Breast epithelium (tissue), 3 donors: ENCODE data around the gene HYDIN.

Experiments
- POLR2A ChIP-seq: fragments of 450-650 bp; IDR thresholded peaks from one replicate; pipeline ENCODE4 v1.6.1; 2016; ENCODE audit warnings: antibody characterized with exemption, mild to moderate bottlenecking, moderate library complexity
- POLR2AphosphoS5 ChIP-seq, 3 donors: sonication (generic); formaldehyde crosslinking; IDR thresholded peaks; one replicate each; pipeline ENCODE4 v1.6.1; 2017; ENCODE audit warnings: antibody characterized with exemption in 3 of 3

GRCh38 chr16:71264299-71264698, 33.8 kb upstream of the HYDIN start:
- TF ChIP-seq POLR2AphosphoS5 (IDR thresholded peaks at IDR 0.05) (no peak), POLR2A (no peak)
